ENCODE data around the gene HOXA9. TPM values are rescaled to one million over a fixed set of nuclear protein-coding genes. Genes with fewer than 3 reads are reported as not detected.

Gene HOXA9
- 0.29 to 0.79 TPM (median 0.38 TPM) in 5 replicates for total RNA-seq (2022; extraction: Qiagen RNA extraction; ENCODE audit: low read depth)

DNA sequence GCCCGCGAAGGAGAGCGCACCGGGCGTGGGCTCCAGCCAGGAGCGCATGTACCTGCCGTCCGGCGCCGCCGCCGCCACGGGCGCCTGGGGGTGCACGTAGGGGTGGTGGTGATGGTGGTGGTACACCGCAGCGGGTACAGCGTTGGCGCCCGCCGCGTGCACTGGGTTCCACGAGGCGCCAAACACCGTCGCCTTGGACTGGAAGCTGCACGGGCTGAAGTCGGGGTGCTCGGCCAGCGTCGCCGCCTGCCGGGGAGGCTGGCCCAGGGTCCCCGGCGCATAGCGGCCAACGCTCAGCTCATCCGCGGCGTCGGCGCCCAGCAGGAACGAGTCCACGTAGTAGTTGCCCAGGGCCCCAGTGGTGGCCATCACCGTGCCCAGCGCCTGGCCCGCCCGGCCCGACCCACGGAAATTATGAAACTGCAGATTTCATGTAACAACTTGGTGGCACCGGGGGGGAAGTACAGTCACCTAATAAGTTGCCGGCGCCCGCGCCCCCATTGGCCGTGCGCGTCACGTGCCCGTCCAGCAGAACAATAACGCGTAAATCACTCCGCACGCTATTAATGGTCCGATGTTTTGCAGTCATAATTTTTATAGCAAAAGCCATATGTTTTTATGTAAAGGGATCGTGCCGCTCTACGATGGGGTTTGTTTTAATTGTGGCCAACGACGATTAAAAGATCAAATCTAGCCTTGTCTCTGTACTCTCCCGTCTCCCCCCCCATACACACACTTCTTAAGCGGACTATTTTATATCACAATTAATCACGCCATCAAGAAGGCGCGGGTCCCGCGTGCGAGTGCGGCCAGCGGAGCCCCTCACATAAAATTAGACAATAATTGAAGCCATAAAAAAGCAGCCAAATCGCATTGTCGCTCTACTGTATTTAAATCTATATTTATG lies at the start of gene HOXA9:
Gene HOXA9 (minus strand): TSS at position 449 of the 907 bp plus-strand sequence. CDS start 80 bp downstream, at position 369.

DNA sequence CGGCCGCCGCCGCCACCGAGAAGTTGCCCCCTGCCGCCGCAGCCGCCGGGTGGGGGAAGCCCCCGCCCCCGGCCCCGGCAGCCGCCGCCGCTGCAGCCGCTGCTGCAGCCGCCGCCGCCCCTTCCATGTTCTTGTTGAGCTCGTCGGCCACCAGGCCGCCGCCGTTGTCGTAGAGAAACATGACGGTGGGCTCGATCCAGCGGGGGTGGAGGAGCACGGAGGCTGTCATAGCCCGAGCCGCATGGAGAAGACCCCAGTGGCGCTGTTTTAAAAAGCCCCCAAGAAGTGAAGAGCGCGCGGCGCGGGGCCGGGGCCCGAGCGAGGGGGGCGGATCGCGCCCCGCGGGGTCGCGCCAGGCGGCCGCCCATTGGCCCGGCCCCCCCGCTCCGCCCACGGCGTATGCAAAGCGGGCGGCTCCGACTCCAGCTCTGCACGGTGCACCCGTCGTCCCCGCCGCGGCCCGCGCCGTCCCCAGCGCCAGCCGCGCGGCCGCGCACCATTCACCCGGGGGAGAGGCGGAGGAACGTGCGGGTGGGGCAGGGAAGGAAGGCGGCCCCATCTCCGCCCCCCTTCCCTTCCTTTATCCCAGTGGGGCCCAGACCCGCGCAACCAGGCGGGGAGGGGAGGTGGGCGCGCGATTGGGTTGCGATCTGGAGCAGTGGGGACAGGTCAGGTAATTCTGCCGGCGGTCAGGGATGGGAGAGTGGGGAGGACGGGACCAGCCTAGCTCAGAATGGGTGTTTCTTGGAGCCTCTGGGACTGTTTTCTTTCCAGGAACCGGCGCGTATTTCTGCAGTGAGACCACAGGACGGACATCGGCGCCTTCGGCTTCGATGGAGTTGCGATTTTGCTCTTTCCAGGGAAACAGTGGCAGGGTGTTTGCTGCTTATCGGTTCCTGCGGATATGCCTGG lies 34.8 kb upstream of the HOXA9 start, which contains the start of gene HOXA13:
Gene HOXA13 (minus strand): TSS at position 243 of the 912 bp plus-strand sequence. CDS start 14 bp downstream, at position 229.

DNA sequence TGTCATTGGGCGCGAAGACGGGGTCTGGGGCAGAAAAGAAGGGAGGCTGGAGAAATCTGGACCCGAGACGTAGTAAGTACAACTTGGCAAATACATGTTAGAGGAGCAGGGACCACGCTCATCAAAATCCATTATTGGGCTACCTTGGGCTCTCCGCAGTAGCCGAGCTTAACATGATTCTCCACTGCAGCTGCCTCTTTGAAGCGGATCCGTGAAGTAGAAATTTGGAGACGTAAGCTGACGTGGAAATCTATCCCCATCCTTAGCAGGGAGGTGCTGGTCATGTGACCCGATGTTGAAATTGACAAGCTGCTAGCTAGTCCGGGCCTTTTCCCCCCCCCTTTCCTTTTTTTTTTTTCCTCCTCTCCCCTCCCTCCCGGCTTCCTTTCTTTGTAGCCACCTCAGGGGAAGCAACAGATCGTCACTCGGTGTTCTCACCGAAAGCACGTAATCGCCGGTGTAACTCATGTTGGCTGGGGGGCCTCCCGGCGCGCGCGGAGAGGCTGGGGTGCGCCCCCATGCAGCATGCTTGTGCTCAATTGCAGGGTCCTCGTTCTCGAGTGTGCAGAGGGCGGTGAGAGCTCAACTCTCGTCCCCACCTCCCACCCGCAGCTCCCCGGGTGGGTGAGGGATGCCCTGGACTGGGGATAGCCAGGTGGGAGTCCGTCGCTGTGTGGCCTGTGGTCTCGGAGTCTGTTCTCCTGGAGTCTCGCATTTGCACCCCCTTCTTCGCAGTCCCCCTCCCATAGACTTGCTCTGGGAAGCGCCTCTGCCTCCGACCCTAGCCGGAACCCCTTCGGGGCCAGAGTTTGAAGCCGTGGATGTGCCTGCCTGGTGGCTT lies 19.9 kb upstream of the HOXA9 start, which contains the start of gene HOXA11:
Gene HOXA11 (minus strand): TSS at position 220 of the 841 bp plus-strand sequence. CDS start 88 bp downstream, at position 132.

DNA sequence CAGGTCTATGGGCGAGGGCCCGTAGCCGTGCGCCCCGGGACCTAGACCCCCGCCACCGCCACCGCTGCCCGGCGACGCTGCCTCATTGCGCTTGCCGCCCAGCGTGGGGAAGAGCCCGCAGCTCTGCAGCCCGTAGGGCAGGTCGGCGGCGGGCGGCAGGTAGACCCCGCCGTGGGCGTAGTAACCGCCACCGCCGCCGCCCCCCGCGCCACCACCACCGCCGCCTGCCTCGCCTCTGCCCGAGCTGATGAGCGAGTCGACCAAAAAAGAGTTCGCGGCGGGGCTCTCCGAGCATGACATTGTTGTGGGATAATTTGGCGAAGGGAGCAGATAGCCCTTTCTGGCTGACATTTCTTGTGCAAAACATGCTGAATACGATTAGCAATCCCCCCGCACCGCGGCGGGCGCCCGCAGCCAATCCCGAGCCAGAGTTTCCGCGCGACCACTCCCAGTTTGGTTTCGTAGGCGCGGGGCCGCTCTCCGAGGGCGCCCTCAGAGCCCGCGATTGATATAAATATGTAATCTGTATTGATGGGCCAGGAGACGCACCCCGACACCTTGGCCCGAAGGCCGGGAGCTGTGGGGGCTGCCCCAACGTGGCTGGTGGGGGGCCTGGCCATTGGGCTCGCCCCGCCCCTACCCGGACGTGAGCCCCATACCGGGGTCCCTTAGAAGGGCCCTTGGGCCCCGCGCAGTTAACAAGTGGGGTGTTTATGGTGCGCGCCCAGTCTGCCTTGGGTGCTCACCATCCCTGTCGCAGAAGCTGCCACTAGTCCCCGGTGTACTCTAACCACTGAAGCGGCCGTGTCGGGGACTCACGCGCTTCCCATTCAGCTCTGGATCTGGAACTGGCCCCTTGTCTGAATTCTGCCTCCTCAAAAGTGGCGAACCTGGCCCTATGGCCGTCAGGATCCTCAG lies 8.9 kb upstream of the HOXA9 start, which contains the start of gene HOXA10:
Gene HOXA10 (minus strand): TSS at position 365 of the 918 bp plus-strand sequence. CDS start 14 bp downstream, at position 351.

DNA sequence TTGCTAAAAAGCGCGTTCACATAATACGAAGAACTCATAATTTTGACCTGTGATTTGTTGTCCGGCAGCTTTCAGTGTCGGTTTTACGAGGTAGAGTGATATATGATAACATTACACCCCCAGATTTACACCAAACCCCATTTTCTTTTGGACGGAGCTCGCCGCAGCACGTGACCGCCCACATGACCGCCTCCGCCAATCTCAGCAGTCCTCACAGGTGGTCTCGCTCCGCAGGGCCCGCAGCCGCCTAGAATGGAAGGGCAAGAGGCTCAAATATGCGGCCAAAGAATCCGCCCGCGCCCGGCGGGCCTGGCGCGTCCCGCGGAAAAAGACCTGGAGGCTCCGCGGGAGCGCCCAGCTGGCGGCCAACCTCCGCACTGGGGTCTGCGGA lies 8.8 kb downstream of the HOXA9 start, which contains the start of gene HOXA7:
Gene HOXA7 (minus strand): TSS at position 168 of the 391 bp plus-strand sequence. CDS start 130 bp downstream, at position 38.

DNA sequence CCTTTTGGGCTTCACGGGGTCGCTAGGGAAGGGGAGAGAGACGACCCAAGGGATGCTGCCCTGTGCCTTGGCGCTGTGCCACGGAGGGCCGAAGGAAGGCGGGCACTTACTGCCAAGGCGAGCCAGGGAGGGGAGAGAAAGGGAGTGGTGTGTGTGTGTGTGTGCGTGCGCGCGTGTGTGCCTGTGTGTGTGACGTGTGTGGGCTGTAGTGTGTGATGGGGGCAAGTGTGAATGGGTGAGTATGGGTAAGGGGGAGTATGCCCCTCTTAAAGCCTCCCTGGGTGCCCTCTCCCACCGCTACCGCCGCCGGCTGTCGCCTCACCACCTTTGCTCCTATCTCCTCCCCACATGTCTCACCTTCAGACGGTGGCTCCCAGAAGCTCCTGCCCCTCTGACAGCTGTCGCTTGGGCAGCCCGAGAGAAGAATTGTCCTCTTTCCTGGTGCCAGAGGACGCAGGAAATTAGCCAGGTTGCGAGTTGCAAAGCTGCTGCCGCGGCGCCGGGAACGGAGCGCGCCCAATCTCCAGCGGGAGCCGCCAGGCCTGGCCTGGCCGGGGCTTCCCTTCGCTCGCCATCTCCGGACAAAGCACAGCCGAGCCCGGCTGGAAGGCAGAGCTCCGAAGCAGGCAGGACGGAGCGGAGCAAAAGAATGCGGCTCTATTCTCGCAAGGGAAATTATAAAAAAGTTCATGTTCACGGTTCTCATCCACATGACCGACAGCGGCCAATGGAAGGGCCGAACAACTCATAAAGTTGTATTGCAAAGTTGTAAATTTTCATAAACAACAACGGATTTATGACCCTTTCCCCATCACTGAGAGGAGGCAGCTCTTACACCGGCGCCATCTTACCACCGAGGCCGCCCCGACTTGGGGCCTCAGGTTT lies 13.2 kb downstream of the HOXA9 start, which contains the start of gene HOXA3:
Gene HOXA3 (minus strand): TSS at position 653 of the 885 bp plus-strand sequence. CDS start 41,943 bp downstream, outside the sequence.

DNA sequence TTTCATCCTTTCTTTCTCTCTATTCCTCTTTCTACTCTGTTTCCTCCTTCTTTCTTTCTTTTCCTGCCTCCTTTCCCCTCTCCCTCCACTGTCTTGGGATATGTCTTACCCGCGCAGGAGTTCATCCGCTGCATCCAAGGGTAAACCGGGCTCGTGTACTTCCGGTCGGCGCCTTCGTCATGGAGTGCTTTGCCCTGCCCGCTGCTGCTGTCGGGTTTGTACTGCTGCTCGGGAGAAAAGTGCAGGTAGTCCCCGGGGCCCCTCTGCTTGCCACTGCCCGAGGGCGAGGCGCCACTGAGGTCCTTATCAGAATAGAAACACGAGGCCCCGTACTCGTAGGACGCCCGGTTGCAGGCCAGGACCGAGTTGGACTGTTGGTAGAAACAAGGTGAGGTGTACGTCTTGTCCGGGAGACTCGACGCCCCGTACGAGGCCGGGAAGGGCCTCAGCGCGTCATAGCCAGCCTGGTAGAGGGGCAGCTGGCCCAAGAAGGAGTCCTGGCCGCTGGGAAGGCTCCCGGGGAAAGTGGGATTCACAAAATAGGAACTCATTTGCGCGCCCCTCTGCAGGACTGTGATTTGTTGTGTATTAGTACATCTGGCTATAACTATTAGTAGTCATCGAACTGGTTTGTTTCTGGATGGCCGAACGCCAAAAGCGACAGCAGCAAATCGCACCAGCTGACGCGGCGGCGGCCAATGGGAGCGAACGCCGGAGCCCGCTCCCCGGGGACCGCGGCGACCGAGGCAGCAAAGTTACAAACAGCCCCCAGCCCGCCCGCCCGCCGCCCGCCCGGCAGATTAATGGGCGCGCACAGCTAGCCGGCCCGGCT lies 17.9 kb downstream of the HOXA9 start, which contains the start of gene HOXA6:
Gene HOXA6 (minus strand): TSS at position 576 of the 832 bp plus-strand sequence. CDS start 25 bp downstream, at position 551.

DNA sequence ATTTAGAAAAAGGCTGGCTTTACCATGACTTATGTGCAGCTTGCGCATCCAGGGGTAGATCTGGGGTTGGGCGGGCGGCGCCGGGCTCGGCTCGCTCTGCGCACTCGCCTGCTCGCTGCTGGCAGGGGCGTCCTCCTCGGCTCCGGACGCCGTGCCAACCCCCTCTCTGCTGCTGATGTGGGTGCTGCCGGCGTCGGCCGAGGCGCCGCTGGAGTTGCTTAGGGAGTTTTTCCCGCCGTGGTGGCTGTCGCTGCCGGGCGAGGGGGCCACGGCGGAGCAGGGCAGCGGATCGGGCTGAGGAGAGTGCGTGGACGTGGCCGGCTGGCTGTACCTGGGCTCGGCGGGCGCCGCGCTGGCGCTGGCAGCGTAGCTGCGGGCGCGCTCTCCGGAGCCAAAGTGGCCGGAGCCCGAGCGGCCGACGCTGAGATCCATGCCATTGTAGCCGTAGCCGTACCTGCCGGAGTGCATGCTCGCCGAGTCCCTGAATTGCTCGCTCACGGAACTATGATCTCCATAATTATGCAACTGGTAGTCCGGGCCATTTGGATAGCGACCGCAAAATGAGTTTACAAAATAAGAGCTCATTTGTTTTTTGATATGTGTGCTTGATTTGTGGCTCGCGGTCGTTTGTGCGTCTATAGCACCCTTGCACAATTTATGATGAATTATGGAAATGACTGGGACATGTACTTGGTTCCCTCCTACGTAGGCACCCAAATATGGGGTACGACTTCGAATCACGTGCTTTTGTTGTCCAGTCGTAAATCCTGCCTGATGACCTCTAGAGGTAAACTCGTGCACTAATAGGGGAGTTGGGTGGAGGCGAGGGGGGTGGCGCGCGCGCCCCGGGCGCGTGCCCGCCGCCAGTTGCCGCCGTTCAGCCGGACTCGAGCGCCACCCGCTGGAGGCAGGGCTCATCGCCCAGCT lies 22.1 kb downstream of the HOXA9 start, which contains the start of gene HOXA5:
Gene HOXA5 (minus strand): TSS at position 659 of the 927 bp plus-strand sequence. CDS start 74 bp downstream, at position 585.

DNA sequence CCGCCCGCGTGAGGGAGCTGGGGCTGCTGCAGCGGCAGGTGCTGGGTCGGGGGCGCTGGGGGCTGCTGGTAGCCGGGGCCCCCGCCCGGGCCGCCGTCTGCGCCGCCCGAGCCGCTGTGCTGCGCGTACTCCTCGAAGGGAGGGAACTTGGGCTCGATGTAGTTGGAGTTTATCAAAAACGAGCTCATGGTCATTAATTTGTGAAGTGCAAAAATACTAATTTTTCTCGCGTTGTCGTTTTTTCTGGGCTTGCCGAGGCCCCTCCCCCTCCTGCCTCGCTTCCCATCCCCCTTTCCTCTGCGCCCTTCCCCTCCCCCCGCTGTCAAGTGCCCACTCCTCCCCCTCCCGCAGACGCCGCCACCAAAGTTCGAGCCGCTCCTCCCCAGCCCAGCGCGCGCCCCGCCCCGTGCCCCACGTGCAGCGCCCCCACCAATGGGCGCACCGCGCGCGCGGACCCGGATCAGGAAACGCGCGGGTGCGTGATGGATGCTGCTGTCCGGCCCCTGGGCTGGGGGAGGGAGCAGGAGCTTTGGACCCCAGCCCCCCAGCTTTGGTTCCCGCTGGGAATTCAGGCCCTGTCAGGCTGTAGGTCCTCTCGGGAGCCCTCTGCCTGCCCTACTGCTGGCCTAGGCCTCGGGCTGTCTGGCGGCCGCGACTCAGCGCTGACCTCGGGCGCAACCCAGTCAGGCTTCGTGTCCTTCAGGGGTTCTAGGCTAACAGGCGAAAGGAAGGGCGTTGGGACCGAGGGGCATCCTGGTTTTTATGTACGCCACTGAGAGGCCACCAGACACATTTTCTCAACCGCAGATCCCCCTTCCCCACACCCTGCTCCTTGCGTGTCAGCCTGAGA lies 34.6 kb downstream of the HOXA9 start, which contains the start of gene HOXA4:
Gene HOXA4 (minus strand): TSS at position 218 of the 850 bp plus-strand sequence. CDS start 24 bp downstream, at position 194.

Other genes starting within 250 kb of the HOXA9 start
- gene HOXA1, start 69.5 kb downstream of the HOXA9 start, total RNA-seq (2022; extraction: Qiagen RNA extraction; ENCODE audit: low read depth): 2.7 to 4.7 TPM (median 3.8 TPM) in 5 replicates
- 0.69 to 1.5 TPM (median 0.94 TPM) in 5 replicates for gene HOXA2, start 62.9 kb downstream of the HOXA9 start, total RNA-seq (2022; extraction: Qiagen RNA extraction; ENCODE audit: low read depth)
- 1.5 to 2.6 TPM (median 2.2 TPM) in 5 replicates for gene HOXA4, start 34.8 kb downstream of the HOXA9 start, total RNA-seq (2022; extraction: Qiagen RNA extraction; ENCODE audit: low read depth)
- 3.2 to 7.3 TPM (median 5.8 TPM) in 5 replicates for gene HOXA5, start 21.9 kb downstream of the HOXA9 start, total RNA-seq (2022; extraction: Qiagen RNA extraction; ENCODE audit: low read depth)
- gene HOXA6, start 17.8 kb downstream of the HOXA9 start, total RNA-seq (2022; extraction: Qiagen RNA extraction; ENCODE audit: low read depth): 1.0 to 2.6 TPM (median 1.9 TPM) in 5 replicates
- 3.8 to 9.6 TPM (median 8.0 TPM) in 5 replicates for gene HOXA3, start 13.0 kb downstream of the HOXA9 start, total RNA-seq (2022; extraction: Qiagen RNA extraction; ENCODE audit: low read depth)
- gene HOXA7, start 8.9 kb downstream of the HOXA9 start, total RNA-seq (2022; extraction: Qiagen RNA extraction; ENCODE audit: low read depth): 4.6 to 6.0 TPM (median 4.7 TPM) in 5 replicates
- 7.3 to 8.9 TPM (median 7.7 TPM) in 5 replicates for gene HOXA10, start 8.8 kb upstream of the HOXA9 start, total RNA-seq (2022; extraction: Qiagen RNA extraction; ENCODE audit: low read depth)
- gene HOXA11, start 19.7 kb upstream of the HOXA9 start, total RNA-seq (2022; extraction: Qiagen RNA extraction; ENCODE audit: low read depth): 0.33 to 0.90 TPM (median 0.61 TPM) in 5 replicates
- gene HOXA13, start 34.6 kb upstream of the HOXA9 start, total RNA-seq (2022; extraction: Qiagen RNA extraction; ENCODE audit: low read depth): 1.3 to 2.6 TPM (median 2.2 TPM) in 5 replicates
- gene EVX1, start 77.3 kb upstream of the HOXA9 start, total RNA-seq (2022; extraction: Qiagen RNA extraction; ENCODE audit: low read depth): 0.14 to 0.19 TPM (median 0.15 TPM) in 3 of 5 replicates, not detected in the others